Endothelial cell of hepatic sinusoid (primary cell): ENCODE results near the gene GDPD3.

Experiments
- in situ Hi-C: cut with HindIII; loops from 2 replicates; pipeline ENCODE4 v1.10.0; 2017; ENCODE audit warnings: low sequenced_read_pairs

Gene GDPD3

GRCh38 chr16:30060836-30061554 is 52.3 kb downstream of the GDPD3 start:
- in situ Hi-C loops: no loop called here

GRCh38 chr16:30060346-30060745 is 53.0 kb downstream of the GDPD3 start:
- in situ Hi-C loops: no loop called here

- in situ Hi-C loops: loop anchor here (5.0 kb wide), 1 partner anchor 63 kb away; no protein-coding TSS in a partner anchor
Observed at GRCh38 chr16:30054959-30055553, 58.3 kb downstream of the GDPD3 start.
